Memory B cell (primary cell): ENCODE data around the gene TFAP2A.

Source experiments
- ATAC-seq: fragments of 150-1000 bp; cut with Tn5 transposase; 2 replicates; pipeline ENCODE4 v1.10.0; 2021; ENCODE audit warnings: low read depth, mild to moderate bottlenecking, moderate library complexity
- DNase-seq, 2 donors: peaks; one replicate each; pipeline ENCODE4 v3.0.0; 2022; ENCODE audit warnings: low spot score in 2 of 2
- H3K27ac Mint-ChIP-seq: one replicate; pipeline ENCODE4 v1.8.0; 2022; ENCODE audit warnings: mild to moderate bottlenecking, moderate library complexity, mixed read lengths
- H3K27me3 Mint-ChIP-seq: one replicate; pipeline ENCODE4 v1.8.0; 2022; ENCODE audit warnings: mixed read lengths
- H3K36me3 Mint-ChIP-seq: one replicate; pipeline ENCODE4 v1.8.0; 2022; ENCODE audit warnings: mild to moderate bottlenecking, mixed read lengths
- H3K4me1 Mint-ChIP-seq: one replicate; pipeline ENCODE4 v1.8.0; 2022; ENCODE audit warnings: mixed read lengths
- H3K4me3 Mint-ChIP-seq: one replicate; pipeline ENCODE4 v1.8.0; 2022; ENCODE audit warnings: mild to moderate bottlenecking, moderate library complexity, mixed read lengths
- H3K9me3 Mint-ChIP-seq: one replicate; pipeline ENCODE4 v1.8.0; 2022; ENCODE audit warnings: mixed read lengths

Gene TFAP2A

GRCh38 chr6:10421158-10421920, 6.5 kb upstream of the TFAP2A start:
- Mint-ChIP-seq H3K27ac (no peak overlapping the region), H3K4me1 (peaks cover 15% of the 10 kb centered on the region), H3K36me3 (peaks cover 2% of the 10 kb centered on the region), H3K4me3 (no peak overlapping the region), H3K9me3 (peaks cover 10% of the 10 kb centered on the region), H3K27me3 (peaks cover 51% of the 10 kb centered on the region)
- ATAC-seq (no peak), DNase-seq (no peak)

GRCh38 chr6:10420546-10421157, 5.8 kb upstream of the TFAP2A start:
- peaks cover 51% of the 10 kb centered on the region for H3K27me3 Mint-ChIP-seq
- H3K9me3 Mint-ChIP-seq: peaks cover 10% of the 10 kb centered on the region
- no peak overlapping the region for H3K4me3 Mint-ChIP-seq
- peaks cover 2% of the 10 kb centered on the region for H3K36me3 Mint-ChIP-seq
- no peak overlapping the region for H3K27ac Mint-ChIP-seq
- H3K4me1 Mint-ChIP-seq: peaks cover 14% of the 10 kb centered on the region
- ATAC-seq: no peak
- DNase-seq: no peak

DNA sequence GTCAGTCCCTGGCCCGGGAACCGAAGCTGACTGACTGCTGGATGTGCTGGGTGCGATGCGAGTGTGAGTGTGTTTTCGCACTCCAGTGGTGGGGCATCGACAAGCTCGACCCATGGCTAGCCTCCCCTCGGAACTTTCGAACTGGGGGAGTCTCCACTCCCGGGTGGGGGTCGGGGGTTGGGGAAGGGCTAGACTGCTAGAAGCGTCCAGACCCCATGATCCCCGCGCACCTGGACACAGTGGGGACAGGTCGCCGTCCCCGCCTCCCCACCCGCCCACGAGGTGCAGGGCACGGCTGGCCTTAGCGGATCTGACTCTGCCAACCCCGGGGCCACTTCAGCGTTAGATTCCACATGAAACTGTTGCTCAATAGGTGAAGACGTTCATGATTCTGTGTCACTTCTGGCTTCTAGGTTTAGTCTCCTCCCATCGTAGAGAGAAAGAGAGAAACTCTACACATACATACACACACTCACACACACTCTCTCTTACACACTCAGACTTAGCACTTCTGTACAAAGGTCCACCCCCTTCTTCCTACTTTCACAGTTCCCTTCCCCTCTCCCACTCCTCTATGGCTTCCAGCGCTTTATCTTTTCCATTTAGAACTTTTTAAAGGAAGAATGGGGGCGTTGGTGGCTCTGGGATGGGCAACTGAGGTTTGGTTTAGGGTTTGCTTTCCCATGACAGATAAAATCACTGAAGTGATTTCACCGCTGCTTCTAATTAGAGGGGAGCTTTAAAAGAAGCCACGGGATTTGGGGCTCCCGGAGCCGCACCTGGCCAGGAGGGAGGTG, 5.1 kb upstream of the TFAP2A start:
- ATAC-seq: no peak
- H3K27ac Mint-ChIP-seq: no peak overlapping the region
- H3K4me3 Mint-ChIP-seq: no peak overlapping the region
- DNase-seq: no peak
- H3K36me3 Mint-ChIP-seq: peaks cover 2% of the 10 kb centered on the region
- peaks cover 7% of the 10 kb centered on the region for H3K9me3 Mint-ChIP-seq
- peaks cover 51% of the 10 kb centered on the region for H3K27me3 Mint-ChIP-seq
- H3K4me1 Mint-ChIP-seq: peaks cover 11% of the 10 kb centered on the region

GRCh38 chr6:10418862-10419748, 4.2 kb upstream of the TFAP2A start:
- Mint-ChIP-seq H3K4me1 (peaks cover 11% of the 10 kb centered on the region), H3K4me3 (no peak overlapping the region), H3K36me3 (peaks cover 4% of the 10 kb centered on the region), H3K9me3 (peaks cover 7% of the 10 kb centered on the region), H3K27ac (no peak overlapping the region), H3K27me3 (peaks cover 45% of the 10 kb centered on the region)
- DNase-seq: no peak
- no peak for ATAC-seq

DNA sequence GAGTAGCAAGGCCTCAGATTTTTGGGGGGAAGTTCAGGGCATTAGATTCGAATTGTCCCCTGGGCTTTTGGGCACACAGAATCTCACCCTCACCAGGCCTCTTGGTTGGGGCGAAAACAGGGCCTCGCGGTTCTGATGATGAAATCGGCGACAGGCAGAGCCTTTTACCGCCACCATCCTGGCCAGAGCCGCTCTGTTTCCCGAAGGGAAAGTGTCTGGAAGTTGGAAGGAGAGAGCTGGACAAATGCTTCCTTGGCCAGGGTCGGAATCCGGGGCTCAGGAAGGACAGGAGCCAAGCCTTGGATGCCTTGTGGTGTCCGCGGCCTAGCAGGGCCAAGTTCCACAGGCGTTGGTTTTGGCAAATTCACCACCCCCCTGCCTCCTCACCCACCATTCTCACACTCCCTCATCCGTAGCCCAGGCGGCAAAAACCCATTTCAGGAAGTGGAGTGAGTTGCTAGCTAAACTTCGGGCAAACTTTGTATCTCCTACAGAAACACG, 3.5 kb upstream of the TFAP2A start:
- DNase-seq (no peak), ATAC-seq (no peak)
- Mint-ChIP-seq H3K36me3 (peaks cover 4% of the 10 kb centered on the region), H3K4me1 (peaks cover 11% of the 10 kb centered on the region), H3K9me3 (peaks cover 6% of the 10 kb centered on the region), H3K27me3 (peaks cover 42% of the 10 kb centered on the region), H3K27ac (no peak overlapping the region), H3K4me3 (no peak overlapping the region)

GRCh38 chr6:10417681-10418104, 2.8 kb upstream of the TFAP2A start:
- Mint-ChIP-seq H3K4me1 (peaks cover 9% of the 10 kb centered on the region), H3K36me3 (peaks cover 1% of the 10 kb centered on the region), H3K27me3 (peaks cover 37% of the 10 kb centered on the region), H3K4me3 (no peak overlapping the region), H3K9me3 (peaks cover 3% of the 10 kb centered on the region), H3K27ac (no peak overlapping the region)
- no peak for ATAC-seq
- no peak for DNase-seq

- Mint-ChIP-seq H3K4me1 (peaks cover 12% of the 10 kb centered on the region), H3K36me3 (peaks cover 3% of the 10 kb centered on the region), H3K4me3 (no peak overlapping the region), H3K27ac (peak overlapping the region; percentile 41), H3K27me3 (peaks cover 39% of the 10 kb centered on the region), H3K9me3 (peaks cover 3% of the 10 kb centered on the region)
- DNase-seq (no peak), ATAC-seq (no peak)
Observed at GRCh38 chr6:10416863-10417641, 2.2 kb upstream of the TFAP2A start.

DNA sequence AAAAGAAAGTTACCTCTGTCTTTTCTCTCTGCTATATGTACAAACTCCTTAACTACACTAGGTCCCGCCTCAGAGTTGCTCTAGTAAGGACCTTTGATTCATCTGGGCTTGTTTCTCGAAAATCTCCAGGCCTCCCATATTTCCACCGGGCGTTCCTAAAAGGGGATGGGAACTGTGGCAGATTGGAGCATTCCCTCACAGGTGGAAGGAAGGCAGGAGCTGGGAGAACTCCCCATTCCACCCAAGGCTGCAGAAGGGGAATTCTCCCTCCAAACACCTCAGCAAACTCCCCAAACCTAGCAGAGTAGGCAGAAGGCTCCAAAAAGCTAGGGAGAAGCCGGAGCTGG, 1.6 kb upstream of the TFAP2A start:
- peaks cover 14% of the 10 kb centered on the region for H3K4me1 Mint-ChIP-seq
- peaks cover 36% of the 10 kb centered on the region for H3K27me3 Mint-ChIP-seq
- H3K9me3 Mint-ChIP-seq: peaks cover 3% of the 10 kb centered on the region
- DNase-seq (no peak), ATAC-seq (no peak)
- peaks cover 5% of the 10 kb centered on the region for H3K36me3 Mint-ChIP-seq
- H3K27ac Mint-ChIP-seq: peak overlapping the region; percentile 41
- no peak overlapping the region for H3K4me3 Mint-ChIP-seq

DNA sequence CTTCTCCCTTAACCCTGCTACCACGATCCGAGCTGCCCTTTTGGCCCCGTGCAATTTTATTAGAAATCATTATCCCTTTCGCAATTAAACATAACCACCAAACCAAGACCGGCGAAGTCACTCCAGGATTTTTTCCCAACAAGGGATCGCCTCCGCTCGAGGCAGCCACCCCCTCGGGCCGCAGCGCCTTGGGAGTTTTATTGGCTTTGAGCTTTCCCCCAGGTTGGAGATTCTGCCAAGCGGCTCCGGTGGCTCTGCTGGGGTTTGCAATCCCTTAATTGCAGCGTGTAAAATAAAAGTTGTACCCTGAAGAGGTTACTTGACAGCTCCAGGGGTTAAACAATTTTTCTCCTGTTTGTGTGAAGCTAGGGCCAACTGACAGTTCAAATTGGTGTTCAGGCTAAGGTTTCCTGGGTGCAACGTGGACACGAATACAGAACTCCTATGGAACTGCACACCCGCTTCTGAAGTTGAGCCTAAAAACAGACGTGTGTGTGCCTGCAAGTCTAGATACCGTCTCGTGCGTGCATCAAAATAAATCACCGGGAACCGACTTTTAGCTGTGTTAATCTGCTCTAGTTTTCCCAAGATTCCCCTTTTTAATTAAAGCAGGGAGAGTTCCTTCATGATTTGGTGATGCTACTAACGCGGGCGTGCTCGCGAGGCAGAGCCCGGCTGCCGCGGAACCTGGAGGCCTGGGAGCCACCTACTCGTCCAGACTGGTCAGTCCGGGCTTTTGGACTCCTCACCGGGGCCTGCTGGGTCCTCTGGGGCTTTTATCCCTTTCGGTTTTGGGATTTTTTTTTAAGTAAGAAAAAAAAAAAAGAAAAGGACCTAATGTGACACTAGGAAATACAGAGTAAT, 975 bp upstream of the TFAP2A start:
- Mint-ChIP-seq H3K27ac (peak overlapping the region; percentile 41), H3K36me3 (peaks cover 8% of the 10 kb centered on the region), H3K4me3 (no peak overlapping the region), H3K27me3 (peaks cover 36% of the 10 kb centered on the region), H3K4me1 (peaks cover 17% of the 10 kb centered on the region), H3K9me3 (peaks cover 5% of the 10 kb centered on the region)
- DNase-seq (no peak), ATAC-seq (no peak)

DNA sequence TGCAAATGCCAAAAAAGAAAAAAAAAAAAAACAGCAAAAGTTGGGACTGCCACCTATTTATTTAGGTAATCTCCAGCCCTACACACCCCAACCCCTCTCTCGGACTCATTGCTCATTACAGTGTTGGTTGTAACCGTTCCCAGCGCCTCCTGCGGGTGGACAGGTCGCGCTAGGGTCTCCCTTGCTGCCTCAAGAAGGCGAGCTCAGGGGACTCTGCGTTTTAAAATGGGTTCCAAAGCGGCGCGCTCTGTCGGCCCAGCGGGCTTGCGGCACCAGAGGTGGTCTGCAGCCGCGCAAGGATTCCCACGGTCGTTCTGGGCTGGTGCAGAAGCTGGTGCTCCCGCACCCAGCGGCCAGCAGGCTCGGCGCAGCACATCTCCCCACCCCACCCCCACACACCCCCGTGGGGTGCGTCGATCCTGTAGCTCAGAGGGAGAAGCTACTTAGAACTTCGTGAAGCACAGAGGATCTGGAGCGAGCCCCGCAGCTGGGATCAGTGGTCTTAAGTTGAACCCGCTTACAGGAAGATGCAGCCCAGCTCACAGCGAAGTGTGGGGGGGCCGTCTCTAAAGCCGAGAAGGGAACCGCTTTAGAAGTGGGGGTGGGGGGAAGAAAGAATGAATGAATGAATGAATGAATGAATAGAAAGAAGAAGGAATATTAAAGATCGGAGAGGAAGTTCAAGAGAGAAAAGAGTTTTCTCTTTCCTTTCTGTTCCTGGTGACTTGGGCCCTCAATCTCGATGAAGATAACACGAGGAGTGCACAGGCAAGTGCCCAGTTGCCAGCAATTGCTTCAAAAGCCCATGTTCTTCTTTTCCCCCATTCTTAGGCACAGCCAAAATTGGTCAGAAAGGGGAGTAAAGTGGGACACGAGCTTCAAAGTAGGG, 780 bp downstream of the TFAP2A start:
- Mint-ChIP-seq H3K4me3 (peak overlapping the region; percentile 73), H3K27ac (peak overlapping the region; percentile 86), H3K27me3 (peaks cover 42% of the 10 kb centered on the region), H3K4me1 (peaks cover 14% of the 10 kb centered on the region), H3K36me3 (peaks cover 15% of the 10 kb centered on the region), H3K9me3 (peaks cover 16% of the 10 kb centered on the region)
- ATAC-seq (no peak), DNase-seq (no peak)

- Mint-ChIP-seq H3K4me1 (peaks cover 14% of the 10 kb centered on the region), H3K27me3 (peaks cover 39% of the 10 kb centered on the region)
- ATAC-seq: no peak
Observed at GRCh38 chr6:10413262-10413849, 1.5 kb downstream of the TFAP2A start.

More at GRCh38 chr6:10413262-10413849, 1.5 kb downstream of the TFAP2A start:
- H3K27ac Mint-ChIP-seq: peak overlapping the region; percentile 86
- H3K4me3 Mint-ChIP-seq: peak overlapping the region; percentile 73
- H3K9me3 Mint-ChIP-seq: peaks cover 16% of the 10 kb centered on the region
- DNase-seq: no peak
- peaks cover 15% of the 10 kb centered on the region for H3K36me3 Mint-ChIP-seq
